GM19468 (cell line): Measurements from ENCODE around the gene BEST4.
"Not testable (repeated sequence)": the region's sequence is repeated elsewhere in the genome, so short reads cannot be mapped to it uniquely, and the experiment has no call there.

Experiments
- ATAC-seq: cut with Tn5 transposase; IDR thresholded peaks from one replicate; pipeline ENCODE4 v1.9.1; 2021; ENCODE audit warnings: mild to moderate bottlenecking, moderate library complexity, moderate number of reproducible peaks; ENCODE audit not compliant: unreplicated experiment; ENCODE audit errors: extremely low read depth

The BEST4 gene

DNA sequence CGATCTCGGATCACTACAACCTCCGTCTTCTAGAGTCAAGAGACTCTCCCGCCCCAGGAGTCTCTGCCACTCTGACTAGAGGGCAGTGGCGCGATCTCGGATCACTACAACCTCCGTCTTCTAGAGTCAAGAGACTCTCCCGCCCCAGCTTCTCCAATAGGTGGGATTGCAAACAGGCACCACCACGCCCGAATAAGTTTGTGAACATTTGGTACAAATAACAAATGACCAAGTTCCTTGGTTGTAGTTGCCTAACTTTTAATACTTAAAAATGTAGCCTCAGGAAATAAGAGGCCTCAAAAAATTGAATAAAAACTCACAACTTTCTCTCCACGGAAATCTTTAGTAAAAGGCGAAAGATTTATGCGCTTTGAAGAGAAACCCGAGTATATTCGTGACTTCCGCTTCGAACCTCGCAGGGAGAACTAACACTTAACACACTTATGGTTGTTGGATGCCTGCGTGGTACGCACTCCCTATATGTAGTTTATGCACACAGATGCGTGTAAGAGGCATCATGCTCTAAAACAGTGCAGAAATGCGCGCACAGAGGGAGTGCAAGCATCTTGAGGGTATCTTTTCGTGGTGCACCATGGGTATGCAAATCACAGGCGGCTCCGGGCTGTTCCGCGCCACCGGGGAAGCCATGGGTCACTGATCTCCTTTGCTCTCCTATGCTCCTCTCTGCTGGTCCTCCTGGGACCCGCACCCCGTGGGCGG, 31.8 kb upstream of the BEST4 start:
- ATAC-seq: peak; percentile 68

DNA sequence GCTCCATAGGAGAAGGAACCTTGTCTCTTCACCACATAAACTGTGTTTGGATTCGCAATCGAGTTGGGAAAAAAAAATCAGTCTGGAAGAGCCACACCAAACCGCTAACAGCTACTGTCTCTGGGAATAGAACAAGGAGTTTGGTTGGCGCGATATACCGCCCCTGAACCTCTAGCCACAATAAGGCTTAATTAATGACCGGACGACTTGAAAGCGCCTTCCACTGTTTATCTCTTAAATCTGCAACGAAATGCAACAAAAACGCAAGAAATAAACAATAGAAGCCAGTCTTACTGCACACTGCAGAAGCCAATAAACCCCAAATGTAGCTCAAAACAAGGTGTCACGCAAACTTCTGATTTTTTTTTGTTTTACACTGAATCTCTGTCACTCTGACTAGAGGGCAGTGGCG, 31.2 kb upstream of the BEST4 start:
- ATAC-seq: no peak

DNA sequence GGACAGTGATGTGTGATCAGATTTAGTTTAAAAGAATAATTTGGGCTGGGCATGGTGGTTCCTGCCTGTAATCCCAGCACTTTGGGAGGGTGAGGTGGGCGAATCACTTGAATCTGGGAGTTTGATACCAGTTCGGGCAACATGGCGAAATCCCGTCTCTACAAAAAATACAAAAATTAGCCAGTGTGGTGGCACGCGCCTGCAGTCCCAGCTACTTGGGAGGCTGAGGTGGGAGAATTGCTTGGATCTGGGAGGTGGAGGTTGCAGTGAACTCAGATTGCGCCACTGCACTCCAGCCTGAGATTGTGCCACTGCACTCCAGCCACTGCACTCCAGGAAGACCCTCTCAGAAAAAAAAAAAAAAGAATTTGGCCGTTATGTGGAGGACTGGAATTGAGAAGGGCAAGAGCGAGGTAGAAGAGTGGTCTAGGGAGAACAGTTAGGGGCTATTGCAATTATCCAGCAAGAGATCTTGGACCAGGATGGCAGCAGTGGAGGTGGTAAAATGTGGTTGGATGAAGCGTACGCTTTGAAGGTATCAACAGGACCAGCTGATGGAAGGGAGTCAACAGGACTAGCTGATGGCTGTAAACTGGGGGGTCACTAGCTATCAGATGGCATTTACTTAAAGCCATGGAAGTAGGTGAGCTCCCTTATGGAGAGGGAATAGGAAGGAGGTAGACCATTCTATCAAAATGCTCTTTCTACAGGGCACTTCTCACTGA, 30.0 kb upstream of the BEST4 start:
- ATAC-seq: no peak

GRCh38 chr1:44817307-44817706, 29.3 kb upstream of the BEST4 start:
- ATAC-seq: no peak

GRCh38 chr1:44815926-44816325, 28.0 kb upstream of the BEST4 start:
- ATAC-seq: not testable (repeated sequence)

- no peak for ATAC-seq
Observed at GRCh38 chr1:44812822-44813543, 25.0 kb upstream of the BEST4 start.

GRCh38 chr1:44811234-44811633, 23.3 kb upstream of the BEST4 start:
- ATAC-seq: no peak

DNA sequence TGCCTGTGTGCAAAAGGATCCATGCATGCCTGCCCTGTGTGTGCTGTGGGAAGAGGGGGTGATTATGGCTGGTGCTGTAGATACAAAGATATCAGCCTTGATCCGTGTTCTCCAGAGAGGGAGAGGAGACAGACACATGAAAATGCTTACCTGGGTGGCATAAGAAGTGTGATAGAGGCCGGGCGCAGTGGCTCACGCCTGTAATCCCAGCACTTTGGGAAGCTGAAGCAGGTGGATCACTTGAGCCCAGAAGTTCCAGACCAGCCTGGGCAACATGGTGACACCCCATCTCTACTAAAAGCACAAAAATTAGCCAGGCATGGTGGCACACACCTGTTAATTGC, 22.8 kb upstream of the BEST4 start:
- not testable (repeated sequence) for ATAC-seq

- no peak for ATAC-seq
Observed at GRCh38 chr1:44810101-44810761, 22.3 kb upstream of the BEST4 start.

DNA sequence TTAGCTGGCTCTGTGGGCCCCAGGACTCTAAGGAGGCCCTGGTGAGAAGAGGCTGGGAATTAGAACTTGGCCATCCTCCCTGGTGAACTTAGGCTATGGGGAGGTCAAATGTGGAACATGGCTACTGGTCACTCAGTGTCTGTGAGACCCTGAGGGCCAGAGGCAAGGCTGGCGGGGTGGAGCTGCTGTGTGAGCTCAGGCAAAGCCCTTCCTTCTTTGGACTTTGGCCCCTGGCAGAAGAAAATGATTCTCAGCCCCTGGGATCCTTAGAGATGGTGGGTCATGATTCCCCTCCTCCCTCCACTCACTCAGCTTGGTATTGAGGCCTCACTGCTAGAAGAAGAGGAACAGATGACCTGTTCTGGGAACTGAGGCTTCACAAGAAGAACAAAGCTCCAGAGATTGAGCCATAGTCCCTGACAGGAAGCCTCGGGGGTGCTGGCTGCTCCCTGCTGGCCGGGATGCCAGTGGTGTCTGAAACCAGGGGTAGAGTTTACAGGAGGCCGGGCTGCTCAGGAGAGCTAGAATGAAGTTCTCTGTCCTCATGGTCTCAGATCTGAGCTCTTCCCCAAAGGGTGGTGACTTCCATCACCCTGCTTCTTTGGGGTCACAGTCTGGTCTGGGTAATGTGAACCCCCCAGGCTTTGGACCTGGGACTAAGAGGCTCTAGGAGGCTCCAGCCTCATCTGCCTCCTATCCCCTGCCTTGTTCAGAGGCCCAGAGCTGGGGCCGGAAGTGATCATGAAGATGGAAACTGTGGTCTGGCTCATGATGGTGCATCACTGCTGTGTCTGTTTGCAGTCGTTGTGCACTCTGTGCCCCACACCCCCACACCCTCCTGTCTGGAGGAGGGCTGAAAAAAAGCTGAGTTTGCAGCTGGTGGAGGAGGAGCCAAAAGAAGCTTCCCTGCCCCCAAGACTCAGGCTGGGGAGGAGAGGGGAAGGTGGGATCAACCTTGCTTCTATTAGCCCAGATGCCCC, 21.3 kb upstream of the BEST4 start:
- ATAC-seq: no peak

GRCh38 chr1:44808063-44808937, 20.3 kb upstream of the BEST4 start, which contains the start of gene BTBD19:
Gene BTBD19, plus strand, starts transcription at chr1:44808523. Its CDS starts 298 bp downstream, at chr1:44808821.
- ATAC-seq: no peak

- ATAC-seq: no peak
Observed at GRCh38 chr1:44807364-44808062, 19.5 kb upstream of the BEST4 start.

DNA sequence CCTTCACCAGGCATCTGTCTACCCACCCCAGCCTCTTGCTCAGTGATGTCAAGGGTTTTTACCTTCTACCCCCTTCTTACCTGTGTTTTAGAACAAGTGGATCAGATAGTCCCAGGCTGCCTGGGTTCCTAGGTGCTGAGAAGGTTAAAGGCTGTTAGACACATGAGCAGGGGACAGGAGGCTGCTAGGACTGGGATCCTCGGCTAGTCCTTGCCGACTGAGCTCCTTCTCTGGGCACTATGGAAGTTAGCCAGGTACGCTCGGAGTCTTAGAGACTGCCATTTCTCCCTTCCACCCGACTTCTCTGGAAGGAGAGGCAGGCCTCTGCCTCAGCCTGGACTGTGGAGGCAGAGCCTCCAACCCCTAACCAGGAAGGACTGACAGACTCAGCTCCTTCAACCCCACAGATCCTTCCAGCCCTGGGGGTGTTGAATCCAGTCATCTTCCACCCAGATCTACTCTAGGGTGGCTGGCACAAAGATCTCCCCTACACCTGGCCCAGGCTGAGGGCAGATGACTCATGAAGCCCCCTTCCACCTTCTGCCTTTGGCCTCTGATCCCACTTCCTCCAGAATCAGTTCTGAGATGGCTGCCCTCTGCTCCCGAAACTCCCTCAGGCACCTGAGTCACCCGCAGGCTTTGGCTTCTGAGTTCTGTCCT, 18.9 kb upstream of the BEST4 start, which contains the start of gene DYNLT4:
TSS of gene DYNLT4 (minus strand) at position 648 of the 660 bp plus-strand sequence. CDS start 683 bp downstream, outside the sequence.
- ATAC-seq: no peak

GRCh38 chr1:44806025-44806703, 18.2 kb upstream of the BEST4 start:
- no peak for ATAC-seq

DNA sequence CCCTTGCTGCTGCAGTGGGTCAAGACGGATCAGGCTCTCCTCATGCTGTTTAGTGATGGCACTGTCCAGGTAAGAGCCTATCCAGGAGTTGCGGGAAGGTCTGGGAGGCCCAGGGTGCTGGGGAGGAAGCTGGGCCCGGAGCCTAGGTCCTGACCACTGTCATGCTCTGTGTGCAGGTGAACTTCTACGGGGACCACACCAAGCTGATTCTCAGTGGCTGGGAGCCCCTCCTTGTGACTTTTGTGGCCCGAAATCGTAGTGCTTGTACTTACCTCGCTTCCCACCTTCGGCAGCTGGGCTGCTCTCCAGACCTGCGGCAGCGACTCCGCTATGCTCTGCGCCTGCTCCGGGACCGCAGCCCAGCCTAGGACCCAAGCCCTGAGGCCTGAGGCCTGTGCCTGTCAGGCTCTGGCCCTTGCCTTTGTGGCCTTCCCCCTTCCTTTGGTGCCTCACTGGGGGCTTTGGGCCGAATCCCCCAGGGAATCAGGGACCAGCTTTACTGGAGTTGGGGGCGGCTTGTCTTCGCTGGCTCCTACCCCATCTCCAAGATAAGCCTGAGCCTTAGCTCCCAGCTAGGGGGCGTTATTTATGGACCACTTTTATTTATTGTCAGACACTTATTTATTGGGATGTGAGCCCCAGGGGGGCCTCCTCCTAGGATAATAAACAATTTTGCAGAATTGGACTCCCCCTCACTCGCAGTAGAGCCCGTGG, 17.5 kb upstream of the BEST4 start:
- no peak for ATAC-seq
